Activated CD8-positive, alpha-beta memory T cell treated with anti-CD3 and anti-CD28 coated beads for 1 hour (primary cell): ENCODE data around the gene CFAP45.
A peak's percentile ranks its signal among the peaks of the same experiment; 100 is the strongest.

Experiments
- DNase-seq, 2 donors: peaks; one replicate each; pipeline ENCODE4 v3.0.0-alpha.2; 2020; ENCODE audit warnings: low read depth in 1 of 2; ENCODE audit errors: extremely low read depth in 1 of 2

Gene CFAP45

GRCh38 chr1:159900086-159900680 is at the start of gene CFAP45:
TSS of gene CFAP45 (minus strand) at chr1:159900165. CDS start at chr1:159900098, 67 bp downstream.
- DNase-seq, result no peak

- DNase-seq, result no peak
These were observed 49.2 kb upstream of the CFAP45 start for GRCh38 chr1:159949123-159949522.

- no peak for DNase-seq
These were observed 48.0 kb upstream of the CFAP45 start for GRCh38 chr1:159947942-159948341.

GRCh38 chr1:159946242-159947187 is 46.5 kb upstream of the CFAP45 start:
- no peak for DNase-seq

GRCh38 chr1:159945483-159946241 is 45.7 kb upstream of the CFAP45 start, which contains the start of gene IGSF9:
TSS of gene IGSF9 (minus strand) at chr1:159945613. CDS start at chr1:159943454, 2,159 bp downstream.
- peak; percentile 64 to 71 for DNase-seq

GRCh38 chr1:159944623-159945455 is 44.9 kb upstream of the CFAP45 start:
- no peak for DNase-seq

GRCh38 chr1:159943908-159944622 is 44.1 kb upstream of the CFAP45 start:
- DNase-seq, result no peak

- no peak for DNase-seq
These were observed 43.3 kb upstream of the CFAP45 start for GRCh38 chr1:159943278-159943640.

GRCh38 chr1:159942632-159943277 is 42.8 kb upstream of the CFAP45 start:
- DNase-seq, result no peak

GRCh38 chr1:159941591-159942560 is 41.9 kb upstream of the CFAP45 start:
- DNase-seq, result no peak

- no peak for DNase-seq
These were observed 41.2 kb upstream of the CFAP45 start for GRCh38 chr1:159941141-159941540.

- DNase-seq, result no peak
These were observed 40.1 kb upstream of the CFAP45 start for GRCh38 chr1:159940006-159940620.

GRCh38 chr1:159939678-159940002 is 39.7 kb upstream of the CFAP45 start:
- DNase-seq, result no peak

- DNase-seq, result no peak
These were observed 39.1 kb upstream of the CFAP45 start for GRCh38 chr1:159938905-159939677.

GRCh38 chr1:159938211-159938852 is 38.4 kb upstream of the CFAP45 start:
- DNase-seq, result no peak

GRCh38 chr1:159937054-159937750 is 37.2 kb upstream of the CFAP45 start:
- DNase-seq, result no peak
